ENCODE measurements around the gene NOXO1.

DNA sequence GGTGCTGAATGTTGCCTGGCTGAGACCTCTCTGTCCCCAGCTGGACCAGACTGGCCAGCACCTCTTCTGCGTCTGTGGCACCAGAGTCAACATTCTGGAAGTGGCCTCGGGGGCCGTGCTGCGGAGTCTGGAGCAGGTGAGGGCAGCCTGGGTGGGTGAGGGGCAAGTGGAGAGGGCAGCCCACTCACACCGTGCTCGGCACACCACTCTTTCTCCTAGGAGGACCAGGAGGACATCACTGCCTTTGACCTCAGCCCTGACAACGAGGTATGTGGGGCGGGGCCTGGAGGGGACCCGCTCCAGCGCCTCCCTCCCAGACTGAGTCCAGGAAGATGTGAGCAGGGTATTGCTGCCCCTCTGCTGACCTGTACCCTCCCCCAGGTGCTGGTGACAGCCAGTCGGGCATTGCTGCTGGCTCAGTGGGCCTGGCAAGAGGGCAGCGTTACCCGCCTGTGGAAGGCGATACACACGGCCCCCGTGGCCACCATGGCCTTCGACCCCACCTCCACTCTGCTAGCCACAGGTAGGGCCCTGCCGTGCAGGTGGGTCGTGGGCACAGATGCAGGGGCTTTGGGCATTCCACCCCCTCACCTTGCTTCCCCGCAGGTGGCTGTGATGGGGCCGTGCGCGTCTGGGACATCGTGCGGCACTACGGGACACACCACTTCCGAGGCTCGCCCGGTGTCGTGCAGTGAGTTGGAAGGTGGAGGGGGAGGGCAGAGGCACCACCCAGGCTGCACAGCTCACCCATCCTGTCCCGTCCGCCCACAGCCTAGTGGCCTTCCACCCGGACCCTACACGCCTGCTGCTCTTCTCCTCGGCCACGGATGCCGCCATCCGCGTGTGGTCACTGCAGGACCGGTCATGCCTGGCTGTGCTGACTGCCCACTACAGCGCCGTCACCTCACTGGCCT is 6.9 kb downstream of the NOXO1 start:
- TF ChIP-seq POLR2A (IDR thresholded peaks at IDR 0.05; ENCODE audit: low read depth, low read length): no peak
- no peak for TF ChIP-seq POLR2AphosphoS5 (IDR thresholded peaks at IDR 0.05; ENCODE audit: low read depth, low read length)
- TF ChIP-seq TAF1 (IDR thresholded peaks at IDR 0.05; ENCODE audit: low read depth, low read length): no peak
- no peak for TF ChIP-seq SPI1 (IDR thresholded peaks at IDR 0.05; ENCODE audit: low read depth, low read length)
- TF ChIP-seq PAX5 (IDR thresholded peaks at IDR 0.05; ENCODE audit: insufficient read depth, low read length, severe bottlenecking): no peak
